GM23338 (cell line): ENCODE measurements around the gene CWC27. TPM values are rescaled to one million over a fixed set of nuclear protein-coding genes. Genes with fewer than 3 reads are reported as not detected.

Experiments used
- ATAC-seq: fragments of 200-7000 bp; cut with Tn5 transposase; 3 replicates; pipeline ENCODE4 v1.9.1; 2020
- DNase-seq: peaks from one replicate; pipeline ENCODE4 v3.0.0-alpha.2; 2015; ENCODE audit warnings: low spot score
- H2AFZ ChIP-seq: fragments of 200-600 bp; sonication (generic); 2 replicates; pipeline ENCODE4 v1.8.0; 2016; ENCODE audit warnings: antibody characterized with exemption, mild to moderate bottlenecking, moderate library complexity
- H3F3A ChIP-seq: fragments of 200-600 bp; sonication (generic); replicated peaks from 2 replicates; pipeline ENCODE4 v1.8.0; 2017; ENCODE audit warnings: antibody characterized with exemption, mixed run types, low read depth
- H3K27ac ChIP-seq: fragments of 200-600 bp; sonication (generic); 2 replicates; pipeline ENCODE4 v1.6.1; 2016; ENCODE audit warnings: low read depth
- H3K27me3 ChIP-seq: fragments of 200-600 bp; sonication (generic); 2 replicates; pipeline ENCODE4 v1.8.0; 2016; ENCODE audit warnings: mild to moderate bottlenecking, mixed run types, moderate library complexity; ENCODE audit not compliant: insufficient read depth
- H3K36me3 ChIP-seq: fragments of 200-600 bp; sonication (generic); 2 replicates; pipeline ENCODE4 v1.8.0; 2016; ENCODE audit warnings: mild to moderate bottlenecking; ENCODE audit not compliant: insufficient read depth
- H3K4me1 ChIP-seq: fragments of 200-600 bp; sonication (generic); 2 replicates; pipeline ENCODE4 v1.8.0; 2016; ENCODE audit warnings: mild to moderate bottlenecking, moderate library complexity; ENCODE audit not compliant: insufficient read depth
- H3K4me2 ChIP-seq: fragments of 200-600 bp; sonication (generic); 2 replicates; pipeline ENCODE4 v1.7.1; 2017; ENCODE audit warnings: mixed run types
- H3K4me3 ChIP-seq: fragments of 200-600 bp; sonication (generic); 2 replicates; pipeline ENCODE4 v1.6.1; 2016; ENCODE audit warnings: mixed run types
- H3K79me2 ChIP-seq: fragments of 200-600 bp; sonication (generic); replicated peaks from 2 replicates; pipeline ENCODE4 v1.8.0; 2017; ENCODE audit warnings: mild to moderate bottlenecking; ENCODE audit not compliant: insufficient read depth
- H3K9me2 ChIP-seq: fragments of 200-600 bp; sonication (generic); 2 replicates; pipeline ENCODE4 v1.8.0; 2017; ENCODE audit not compliant: insufficient read depth
- H4K20me1 ChIP-seq: fragments of 200-600 bp; sonication (generic); replicated peaks from 2 replicates; pipeline ENCODE4 v1.8.0; 2017; ENCODE audit warnings: mild to moderate bottlenecking; ENCODE audit not compliant: insufficient read depth
- H3K27ac Mint-ChIP-seq: 2 replicates; pipeline ENCODE4 v1.8.0; 2020; ENCODE audit warnings: inconsistent platforms, mild to moderate bottlenecking, moderate library complexity, mixed read lengths
- H3K27me3 Mint-ChIP-seq: 3 replicates; pipeline ENCODE4 v1.8.0; 2022; ENCODE audit warnings: low read depth, mild to moderate bottlenecking, moderate library complexity, mixed read lengths, inconsistent platforms; ENCODE audit not compliant: insufficient read depth, poor library complexity
- H3K36me3 Mint-ChIP-seq: 3 replicates; pipeline ENCODE4 v1.8.0; 2021; ENCODE audit warnings: low read depth, mild to moderate bottlenecking, inconsistent platforms, moderate library complexity, mixed read lengths
- H3K4me1 Mint-ChIP-seq: 3 replicates; pipeline ENCODE4 v1.8.0; 2020; ENCODE audit warnings: mild to moderate bottlenecking, inconsistent platforms, mixed read lengths
- H3K4me3 Mint-ChIP-seq: 3 replicates; pipeline ENCODE4 v1.8.0; 2021; ENCODE audit warnings: moderate library complexity, mild to moderate bottlenecking, inconsistent platforms, mixed read lengths
- H3K9me3 Mint-ChIP-seq: 3 replicates; pipeline ENCODE4 v1.8.0; 2020; ENCODE audit warnings: moderate library complexity, mild to moderate bottlenecking, inconsistent platforms, mixed read lengths
- CREB1 ChIP-seq: fragments of 250-450 bp; sonication (Bioruptor Pico); IDR thresholded peaks from 2 replicates; pipeline ENCODE4 v1.5.0; 2020; ENCODE audit warnings: low read depth, mild to moderate bottlenecking, moderate library complexity
- EZH2phosphoT487 ChIP-seq: fragments of 200-600 bp; sonication (generic); IDR thresholded peaks from one replicate; pipeline ENCODE4 v1.8.1; 2018; ENCODE audit warnings: antibody characterized with exemption; ENCODE audit not compliant: unreplicated experiment
- JUNB ChIP-seq: IDR thresholded peaks from one replicate; pipeline ENCODE4 v1.6.1; 2016; ENCODE audit warnings: antibody characterized with exemption; ENCODE audit not compliant: unreplicated experiment
- POLR2AphosphoS5 ChIP-seq: IDR thresholded peaks from 2 replicates; pipeline ENCODE4 v1.6.1; 2016; ENCODE audit warnings: antibody characterized with exemption, low read depth
- STAT1 ChIP-seq: IDR thresholded peaks from one replicate; pipeline ENCODE4 v1.6.1; 2016; ENCODE audit warnings: antibody characterized with exemption; ENCODE audit not compliant: unreplicated experiment
- ZNF331 ChIP-seq: fragments of 250-450 bp; sonication (Bioruptor Pico); IDR thresholded peaks from 2 replicates; pipeline ENCODE4 v1.5.0; 2020; ENCODE audit warnings: low read depth, mild to moderate bottlenecking, moderate library complexity
- polyA plus RNA-seq: library from polyadenylated mRNA; unstranded; fragments of >200 nt; fragmentation: Nextera tagmentation; extraction: Ambion mirVana; gene quantifications from 2 replicates; pipeline ENCODE4 v1.2.1, GENCODE V29; 2016
- total RNA-seq: library from RNA; depleted of rRNA; stranded (reverse); fragments of >200 nt; shearing (Covaris generic); gene quantifications from 2 replicates; pipeline ENCODE4 v1.2.3, GENCODE V29; 2014
- TF ChIP-seq, protein P1 (sequence below): IDR thresholded peaks from 2 replicates; pipeline ENCODE4 v1.6.1; 2016; ENCODE audit warnings: antibody characterized with exemption
- TF ChIP-seq, protein P2 (sequence below): IDR thresholded peaks from one replicate; pipeline ENCODE4 v1.6.1; 2018; ENCODE audit warnings: antibody characterized with exemption; ENCODE audit not compliant: unreplicated experiment
- TF ChIP-seq, protein P3 (sequence below): fragments of 250-450 bp; sonication (Bioruptor Pico); IDR thresholded peaks from 2 replicates; pipeline ENCODE4 v1.5.0; 2020; ENCODE audit warnings: mild to moderate bottlenecking, moderate library complexity

CWC27 gene
- total and polyA plus RNA-seq, 2 experiments from 2014 or later, result 27.7 to 115 TPM

DNA sequence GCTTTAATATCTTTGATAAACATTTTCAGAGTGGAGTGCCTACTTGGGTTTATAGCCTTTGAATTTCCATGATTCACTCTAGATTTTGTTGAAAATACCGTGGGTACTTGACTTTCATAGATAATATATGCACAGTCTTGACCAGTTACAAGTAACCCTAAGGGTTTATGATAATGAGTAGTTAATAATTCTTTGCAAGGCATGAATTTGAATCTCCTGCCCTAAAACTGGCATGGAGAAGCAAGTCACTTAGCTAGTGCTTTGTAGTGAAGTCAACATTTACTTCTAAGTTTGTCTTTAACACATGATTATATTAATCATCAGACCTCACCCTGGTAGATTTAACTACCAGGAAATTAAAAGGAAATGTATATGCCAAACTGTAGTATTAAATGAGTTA lies 115.8 kb downstream of the CWC27 start:
- no peaks in the 10 kb centered on the region for H3K9me3 Mint-ChIP-seq
- no peak overlapping the region for H3K4me3 ChIP-seq
- H3K4me3 Mint-ChIP-seq, result no peak overlapping the region
- H3K27me3 ChIP-seq, result no peaks in the 10 kb centered on the region
- no peaks in the 10 kb centered on the region for H3K36me3 ChIP-seq
- no peaks in the 10 kb centered on the region for H3K9me2 ChIP-seq
- no peak overlapping the region for H3K4me2 ChIP-seq
- H3K27me3 Mint-ChIP-seq, result no peaks in the 10 kb centered on the region
- H3K79me2 ChIP-seq, result no peaks in the 10 kb centered on the region
- H3K36me3 Mint-ChIP-seq, result no peaks in the 10 kb centered on the region
- H3K27ac ChIP-seq, result no peak overlapping the region
- no peak overlapping the region for H3K27ac Mint-ChIP-seq
- H4K20me1 ChIP-seq, result no peaks in the 10 kb centered on the region
- DNase-seq (no peak), ATAC-seq (no peak)
- no peaks in the 10 kb centered on the region for H3K4me1 Mint-ChIP-seq
- no peak overlapping the region for H2AFZ ChIP-seq
- no peaks in the 10 kb centered on the region for H3K4me1 ChIP-seq
- TF ChIP-seq, protein P1, sequence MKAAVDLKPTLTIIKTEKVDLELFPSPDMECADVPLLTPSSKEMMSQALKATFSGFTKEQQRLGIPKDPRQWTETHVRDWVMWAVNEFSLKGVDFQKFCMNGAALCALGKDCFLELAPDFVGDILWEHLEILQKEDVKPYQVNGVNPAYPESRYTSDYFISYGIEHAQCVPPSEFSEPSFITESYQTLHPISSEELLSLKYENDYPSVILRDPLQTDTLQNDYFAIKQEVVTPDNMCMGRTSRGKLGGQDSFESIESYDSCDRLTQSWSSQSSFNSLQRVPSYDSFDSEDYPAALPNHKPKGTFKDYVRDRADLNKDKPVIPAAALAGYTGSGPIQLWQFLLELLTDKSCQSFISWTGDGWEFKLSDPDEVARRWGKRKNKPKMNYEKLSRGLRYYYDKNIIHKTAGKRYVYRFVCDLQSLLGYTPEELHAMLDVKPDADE, result no peak
- no peak for TF ChIP-seq STAT1
- TF ChIP-seq POLR2AphosphoS5, result no peak
- TF ChIP-seq, protein P2, sequence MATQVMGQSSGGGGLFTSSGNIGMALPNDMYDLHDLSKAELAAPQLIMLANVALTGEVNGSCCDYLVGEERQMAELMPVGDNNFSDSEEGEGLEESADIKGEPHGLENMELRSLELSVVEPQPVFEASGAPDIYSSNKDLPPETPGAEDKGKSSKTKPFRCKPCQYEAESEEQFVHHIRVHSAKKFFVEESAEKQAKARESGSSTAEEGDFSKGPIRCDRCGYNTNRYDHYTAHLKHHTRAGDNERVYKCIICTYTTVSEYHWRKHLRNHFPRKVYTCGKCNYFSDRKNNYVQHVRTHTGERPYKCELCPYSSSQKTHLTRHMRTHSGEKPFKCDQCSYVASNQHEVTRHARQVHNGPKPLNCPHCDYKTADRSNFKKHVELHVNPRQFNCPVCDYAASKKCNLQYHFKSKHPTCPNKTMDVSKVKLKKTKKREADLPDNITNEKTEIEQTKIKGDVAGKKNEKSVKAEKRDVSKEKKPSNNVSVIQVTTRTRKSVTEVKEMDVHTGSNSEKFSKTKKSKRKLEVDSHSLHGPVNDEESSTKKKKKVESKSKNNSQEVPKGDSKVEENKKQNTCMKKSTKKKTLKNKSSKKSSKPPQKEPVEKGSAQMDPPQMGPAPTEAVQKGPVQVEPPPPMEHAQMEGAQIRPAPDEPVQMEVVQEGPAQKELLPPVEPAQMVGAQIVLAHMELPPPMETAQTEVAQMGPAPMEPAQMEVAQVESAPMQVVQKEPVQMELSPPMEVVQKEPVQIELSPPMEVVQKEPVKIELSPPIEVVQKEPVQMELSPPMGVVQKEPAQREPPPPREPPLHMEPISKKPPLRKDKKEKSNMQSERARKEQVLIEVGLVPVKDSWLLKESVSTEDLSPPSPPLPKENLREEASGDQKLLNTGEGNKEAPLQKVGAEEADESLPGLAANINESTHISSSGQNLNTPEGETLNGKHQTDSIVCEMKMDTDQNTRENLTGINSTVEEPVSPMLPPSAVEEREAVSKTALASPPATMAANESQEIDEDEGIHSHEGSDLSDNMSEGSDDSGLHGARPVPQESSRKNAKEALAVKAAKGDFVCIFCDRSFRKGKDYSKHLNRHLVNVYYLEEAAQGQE, result no peak
- no peak for TF ChIP-seq EZH2phosphoT487
- H3F3A ChIP-seq, result no peaks in the 10 kb centered on the region

DNA sequence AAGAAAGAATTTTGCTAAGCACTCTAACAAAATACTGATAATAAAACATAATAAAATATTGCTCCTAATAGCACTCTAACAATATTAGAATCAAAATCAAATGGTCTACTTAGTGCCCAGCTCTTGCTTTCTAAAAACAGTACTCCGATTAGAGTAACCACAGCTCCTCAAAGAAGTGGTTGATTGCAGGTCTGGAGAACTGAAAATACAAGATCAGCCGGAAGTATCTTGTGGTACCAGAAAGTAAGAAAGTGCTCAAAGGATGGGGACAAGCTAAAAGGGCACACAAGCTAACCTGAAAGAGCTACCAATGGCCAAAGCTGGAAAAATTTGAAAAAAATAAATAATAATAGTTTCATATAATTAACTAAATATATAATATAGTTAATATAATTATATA lies 119.2 kb downstream of the CWC27 start:
- ATAC-seq (no peak), DNase-seq (no peak)
- H4K20me1 ChIP-seq, result no peaks in the 10 kb centered on the region
- H2AFZ ChIP-seq, result no peak overlapping the region
- H3F3A ChIP-seq, result no peaks in the 10 kb centered on the region
- H3K9me2 ChIP-seq, result no peaks in the 10 kb centered on the region
- Mint-ChIP-seq H3K9me3 (no peaks in the 10 kb centered on the region), H3K4me3 (no peak overlapping the region), H3K27ac (no peak overlapping the region), H3K4me1 (no peaks in the 10 kb centered on the region), H3K36me3 (no peaks in the 10 kb centered on the region), H3K27me3 (no peaks in the 10 kb centered on the region)
- H3K36me3 ChIP-seq, result no peaks in the 10 kb centered on the region
- no peak overlapping the region for H3K4me2 ChIP-seq
- H3K4me3 ChIP-seq, result no peak overlapping the region
- H3K27ac ChIP-seq, result no peak overlapping the region
- no peaks in the 10 kb centered on the region for H3K4me1 ChIP-seq
- H3K79me2 ChIP-seq, result no peaks in the 10 kb centered on the region
- H3K27me3 ChIP-seq, result no peaks in the 10 kb centered on the region
- TF ChIP-seq STAT1 (no peak), POLR2AphosphoS5 (no peak), CREB1 (CRISPR knock-in tag) (no peak), JUNB (no peak), ZNF331 (CRISPR knock-in tag) (no peak)
- TF ChIP-seq, protein P1, result no peak
- TF ChIP-seq, protein P3, sequence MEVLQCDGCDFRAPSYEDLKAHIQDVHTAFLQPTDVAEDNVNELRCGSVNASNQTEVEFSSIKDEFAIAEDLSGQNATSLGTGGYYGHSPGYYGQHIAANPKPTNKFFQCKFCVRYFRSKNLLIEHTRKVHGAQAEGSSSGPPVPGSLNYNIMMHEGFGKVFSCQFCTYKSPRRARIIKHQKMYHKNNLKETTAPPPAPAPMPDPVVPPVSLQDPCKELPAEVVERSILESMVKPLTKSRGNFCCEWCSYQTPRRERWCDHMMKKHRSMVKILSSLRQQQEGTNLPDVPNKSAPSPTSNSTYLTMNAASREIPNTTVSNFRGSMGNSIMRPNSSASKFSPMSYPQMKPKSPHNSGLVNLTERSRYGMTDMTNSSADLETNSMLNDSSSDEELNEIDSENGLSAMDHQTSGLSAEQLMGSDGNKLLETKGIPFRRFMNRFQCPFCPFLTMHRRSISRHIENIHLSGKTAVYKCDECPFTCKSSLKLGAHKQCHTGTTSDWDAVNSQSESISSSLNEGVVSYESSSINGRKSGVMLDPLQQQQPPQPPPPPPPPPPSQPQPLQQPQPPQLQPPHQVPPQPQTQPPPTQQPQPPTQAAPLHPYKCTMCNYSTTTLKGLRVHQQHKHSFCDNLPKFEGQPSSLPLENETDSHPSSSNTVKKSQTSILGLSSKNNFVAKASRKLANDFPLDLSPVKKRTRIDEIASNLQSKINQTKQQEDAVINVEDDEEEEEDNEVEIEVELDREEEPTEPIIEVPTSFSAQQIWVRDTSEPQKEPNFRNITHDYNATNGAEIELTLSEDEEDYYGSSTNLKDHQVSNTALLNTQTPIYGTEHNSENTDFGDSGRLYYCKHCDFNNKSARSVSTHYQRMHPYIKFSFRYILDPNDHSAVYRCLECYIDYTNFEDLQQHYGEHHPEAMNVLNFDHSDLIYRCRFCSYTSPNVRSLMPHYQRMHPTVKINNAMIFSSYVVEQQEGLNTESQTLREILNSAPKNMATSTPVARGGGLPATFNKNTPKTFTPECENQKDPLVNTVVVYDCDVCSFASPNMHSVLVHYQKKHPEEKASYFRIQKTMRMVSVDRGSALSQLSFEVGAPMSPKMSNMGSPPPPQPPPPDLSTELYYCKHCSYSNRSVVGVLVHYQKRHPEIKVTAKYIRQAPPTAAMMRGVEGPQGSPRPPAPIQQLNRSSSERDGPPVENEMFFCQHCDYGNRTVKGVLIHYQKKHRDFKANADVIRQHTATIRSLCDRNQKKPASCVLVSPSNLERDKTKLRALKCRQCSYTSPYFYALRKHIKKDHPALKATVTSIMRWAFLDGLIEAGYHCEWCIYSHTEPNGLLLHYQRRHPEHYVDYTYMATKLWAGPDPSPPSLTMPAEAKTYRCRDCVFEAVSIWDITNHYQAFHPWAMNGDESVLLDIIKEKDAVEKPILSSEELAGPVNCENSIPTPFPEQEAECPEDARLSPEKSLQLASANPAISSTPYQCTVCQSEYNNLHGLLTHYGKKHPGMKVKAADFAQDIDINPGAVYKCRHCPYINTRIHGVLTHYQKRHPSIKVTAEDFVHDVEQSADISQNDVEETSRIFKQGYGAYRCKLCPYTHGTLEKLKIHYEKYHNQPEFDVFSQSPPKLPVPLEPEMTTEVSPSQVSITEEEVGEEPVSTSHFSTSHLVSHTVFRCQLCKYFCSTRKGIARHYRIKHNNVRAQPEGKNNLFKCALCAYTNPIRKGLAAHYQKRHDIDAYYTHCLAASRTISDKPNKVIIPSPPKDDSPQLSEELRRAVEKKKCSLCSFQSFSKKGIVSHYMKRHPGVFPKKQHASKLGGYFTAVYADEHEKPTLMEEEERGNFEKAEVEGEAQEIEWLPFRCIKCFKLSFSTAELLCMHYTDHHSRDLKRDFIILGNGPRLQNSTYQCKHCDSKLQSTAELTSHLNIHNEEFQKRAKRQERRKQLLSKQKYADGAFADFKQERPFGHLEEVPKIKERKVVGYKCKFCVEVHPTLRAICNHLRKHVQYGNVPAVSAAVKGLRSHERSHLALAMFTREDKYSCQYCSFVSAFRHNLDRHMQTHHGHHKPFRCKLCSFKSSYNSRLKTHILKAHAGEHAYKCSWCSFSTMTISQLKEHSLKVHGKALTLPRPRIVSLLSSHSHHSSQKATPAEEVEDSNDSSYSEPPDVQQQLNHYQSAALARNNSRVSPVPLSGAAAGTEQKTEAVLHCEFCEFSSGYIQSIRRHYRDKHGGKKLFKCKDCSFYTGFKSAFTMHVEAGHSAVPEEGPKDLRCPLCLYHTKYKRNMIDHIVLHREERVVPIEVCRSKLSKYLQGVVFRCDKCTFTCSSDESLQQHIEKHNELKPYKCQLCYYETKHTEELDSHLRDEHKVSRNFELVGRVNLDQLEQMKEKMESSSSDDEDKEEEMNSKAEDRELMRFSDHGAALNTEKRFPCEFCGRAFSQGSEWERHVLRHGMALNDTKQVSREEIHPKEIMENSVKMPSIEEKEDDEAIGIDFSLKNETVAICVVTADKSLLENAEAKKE (CRISPR knock-in tag), result no peak
